Fibroblast of skin of abdomen (primary cell): ENCODE measurements around the gene METTL18.

Experiments
- DNase-seq: peaks from one replicate; pipeline ENCODE4 v3.0.0-alpha.2; 2013

Gene METTL18

DNA sequence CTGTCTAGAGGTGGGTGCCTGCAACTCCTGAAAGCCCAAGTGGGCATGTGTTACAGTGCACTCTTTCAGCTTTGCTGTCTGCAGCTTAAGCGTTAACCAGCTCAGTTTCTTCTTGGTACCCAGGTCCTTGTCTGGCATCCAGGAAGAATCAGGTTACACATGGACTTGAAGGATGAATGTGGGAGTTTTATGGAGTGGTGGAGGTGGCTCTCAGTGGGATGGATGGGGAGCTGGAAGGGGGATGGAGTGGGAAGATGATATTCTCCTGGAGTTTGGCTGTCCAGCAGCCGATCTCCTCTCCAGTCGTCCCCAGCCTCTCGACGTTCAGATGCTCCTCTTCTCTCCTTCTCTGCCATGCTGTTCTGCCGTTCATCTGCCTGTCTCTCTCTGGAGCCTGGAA, 9.4 kb downstream of the METTL18 start:
- no peak for DNase-seq

DNA sequence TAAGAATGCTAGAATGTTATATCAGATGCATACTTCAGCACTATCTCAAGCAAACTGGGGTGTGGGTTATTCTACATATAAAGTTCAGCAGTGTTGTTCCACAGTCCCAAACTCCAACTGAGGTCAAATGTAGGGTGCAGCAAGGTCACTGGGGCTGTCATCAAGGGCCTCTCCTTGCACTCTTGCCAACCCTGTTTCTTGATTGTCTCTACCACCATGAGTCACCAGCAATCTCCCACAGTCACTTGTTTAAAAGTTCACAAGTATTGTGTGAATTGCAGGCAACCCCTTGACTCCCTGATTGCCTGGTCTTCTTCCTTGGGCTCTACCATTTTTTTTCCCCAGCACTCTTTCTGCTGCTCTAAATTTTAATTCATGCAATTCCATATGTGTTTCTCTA, 10.6 kb downstream of the METTL18 start:
- DNase-seq, result no peak

DNA sequence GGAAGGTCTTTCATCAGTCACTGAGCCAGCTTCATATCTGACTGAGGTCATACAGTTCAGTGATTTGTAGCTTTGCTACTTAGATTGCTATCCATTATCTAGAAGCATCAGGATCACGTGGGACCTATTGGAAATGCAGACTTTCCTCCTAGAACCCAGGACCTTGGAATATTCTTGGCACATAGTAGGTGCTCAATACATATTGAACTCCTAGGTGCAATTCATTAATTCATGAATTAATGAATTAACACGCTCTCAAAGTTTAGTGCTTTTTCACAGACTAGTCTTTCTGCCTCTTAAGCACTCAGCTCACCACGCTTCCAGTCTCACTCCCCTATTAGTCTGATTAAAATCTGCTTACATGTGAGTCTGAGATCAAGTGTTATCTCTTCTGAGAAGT, 12.1 kb downstream of the METTL18 start:
- no peak for DNase-seq

DNA sequence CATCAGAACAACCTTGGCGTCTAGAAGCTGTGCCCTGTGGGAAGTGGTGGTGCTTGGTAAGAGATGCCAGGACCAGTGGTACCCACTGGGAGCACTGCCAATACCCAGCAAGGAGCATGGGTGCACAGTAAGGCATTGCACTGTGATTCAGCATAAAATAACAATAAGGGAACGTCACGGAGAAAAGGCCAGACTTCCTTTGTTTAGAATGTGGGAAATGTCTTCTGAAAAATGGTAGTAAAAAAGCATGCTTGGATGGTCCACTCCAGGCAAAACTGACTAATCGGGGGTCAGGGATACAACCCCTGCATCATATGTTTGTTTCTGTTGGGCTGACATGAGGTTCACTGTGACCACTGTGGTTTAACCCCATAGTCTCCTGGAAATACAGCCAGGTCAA, 14.7 kb downstream of the METTL18 start:
- no peak for DNase-seq

DNA sequence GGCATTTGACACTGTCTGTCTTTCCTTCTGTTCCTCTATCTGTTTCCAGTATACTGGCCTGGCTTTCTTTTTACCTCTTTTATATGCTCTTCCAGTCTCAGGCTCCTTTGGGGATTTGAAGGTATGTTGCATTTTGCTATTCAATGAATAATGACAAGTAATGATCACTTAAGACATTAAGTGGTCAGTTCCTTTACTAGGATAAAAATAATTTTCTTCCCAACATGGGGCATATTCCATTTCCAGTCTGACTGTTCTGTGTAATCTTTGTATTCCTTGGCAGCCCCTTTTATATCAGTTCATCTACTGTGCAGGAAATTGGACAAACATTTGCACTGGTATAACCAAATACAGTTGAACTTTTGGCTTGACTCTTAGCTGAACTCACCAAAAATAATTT, 15.6 kb downstream of the METTL18 start:
- no peak for DNase-seq

DNA sequence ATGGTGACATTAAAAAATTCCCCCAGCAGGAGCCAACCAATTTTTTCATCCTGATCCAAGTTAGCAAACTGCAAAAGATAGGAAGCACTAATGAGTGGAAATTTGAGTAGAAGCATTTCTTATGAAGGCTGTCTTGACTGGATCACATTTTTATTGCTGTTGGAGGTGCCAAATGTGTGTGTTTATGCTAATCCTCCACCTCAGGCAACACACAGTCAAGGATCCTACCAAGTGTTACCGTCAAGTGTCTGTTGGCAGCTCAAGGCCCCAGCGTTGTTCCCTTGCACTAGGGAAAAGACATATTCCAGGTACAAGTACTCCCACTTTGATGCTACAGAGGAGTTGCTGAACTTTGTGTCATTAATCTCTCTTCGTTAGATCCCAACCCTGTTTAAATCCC, 18.3 kb downstream of the METTL18 start:
- no peak for DNase-seq

DNA sequence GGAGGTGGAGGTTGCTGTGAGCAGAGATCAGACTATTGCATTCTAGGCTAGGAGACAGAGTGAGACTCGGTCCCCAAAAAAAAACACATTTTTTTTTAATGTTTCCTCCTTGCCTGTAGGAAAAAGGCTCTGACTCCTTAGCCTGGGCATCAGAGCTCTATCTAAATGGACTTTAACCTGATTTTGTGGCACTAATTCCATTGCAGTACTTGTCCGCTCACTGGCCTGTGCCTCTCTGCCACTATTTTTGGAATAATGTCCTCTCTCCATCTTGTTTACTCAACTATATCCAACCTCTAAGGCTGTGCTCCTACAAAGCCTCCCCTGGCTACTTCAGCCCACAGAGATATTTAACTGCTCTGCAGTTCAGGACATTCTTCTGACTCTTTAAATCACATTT, 26.5 kb downstream of the METTL18 start:
- no peak for DNase-seq

DNA sequence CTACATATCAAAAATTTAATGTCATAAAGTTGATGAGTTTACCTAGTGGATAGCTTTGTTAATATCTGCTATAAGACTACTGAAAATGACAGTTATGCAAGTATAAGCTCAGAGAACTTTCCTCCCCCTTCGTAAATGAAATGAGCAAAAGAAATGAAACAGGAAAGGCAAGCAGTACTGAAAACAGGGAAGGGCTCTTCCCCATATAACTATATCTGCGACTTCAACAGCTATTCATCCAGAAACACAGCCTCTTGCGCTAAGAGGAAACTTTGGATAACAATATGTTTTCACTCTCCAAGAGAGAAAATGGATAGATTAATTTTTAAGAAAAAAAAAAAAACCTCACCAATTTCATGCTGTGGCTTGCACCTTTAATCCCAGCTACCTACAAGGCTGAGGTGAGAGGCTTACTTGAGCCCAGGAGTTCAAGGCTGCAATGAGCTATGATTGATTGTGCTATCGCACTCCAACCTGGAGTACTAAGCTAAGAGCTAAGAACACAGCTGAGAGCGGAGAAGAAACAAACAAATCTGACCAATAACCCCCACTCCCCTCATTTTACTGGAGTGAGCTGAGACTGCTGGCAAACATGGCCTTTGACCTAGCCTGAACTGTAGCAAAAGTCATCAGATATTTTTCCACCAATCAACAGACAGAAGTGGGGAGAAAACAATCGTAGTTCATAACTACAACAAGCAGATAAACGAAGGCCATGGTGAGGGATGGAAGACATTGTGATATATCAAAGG, 29.0 kb downstream of the METTL18 start:
- DNase-seq, result no peak

DNA sequence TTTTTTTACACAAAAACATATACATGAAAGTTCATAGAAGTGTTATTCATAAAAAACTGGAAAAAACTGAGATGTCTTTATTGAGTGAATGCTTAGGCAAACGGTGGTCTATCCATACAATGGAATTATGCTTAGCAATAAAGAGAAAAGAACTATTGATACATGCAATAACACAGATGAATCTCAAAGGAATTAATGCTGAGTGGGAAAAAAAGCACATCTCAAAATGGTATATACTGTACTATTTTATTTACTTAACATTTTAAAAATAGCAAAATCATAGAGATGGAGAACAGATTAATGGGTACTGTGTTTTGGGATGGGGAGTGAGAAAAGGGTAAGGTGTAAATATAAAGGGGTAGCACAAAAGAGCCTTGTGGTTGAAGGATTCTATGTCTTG, 29.8 kb downstream of the METTL18 start:
- DNase-seq, result no peak

DNA sequence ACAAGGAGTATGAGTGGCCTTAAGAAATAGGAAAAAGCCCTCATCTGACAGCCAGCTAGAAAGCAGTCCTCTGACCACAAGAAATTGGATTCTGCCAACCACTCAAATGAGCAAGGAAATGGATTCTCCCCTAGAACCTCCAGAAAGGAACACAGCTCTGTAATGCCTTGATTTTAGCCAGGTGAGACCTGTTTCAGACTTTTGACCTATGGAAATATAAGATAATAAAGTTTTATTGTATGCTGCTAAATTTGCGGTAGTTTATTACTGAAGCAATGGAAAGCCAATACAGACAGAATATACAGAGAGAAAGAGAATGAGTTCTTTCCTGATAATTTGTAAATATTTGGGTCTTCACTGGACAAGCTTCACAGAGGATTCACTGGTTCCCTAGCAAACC, 32.0 kb downstream of the METTL18 start:
- DNase-seq, result no peak

DNA sequence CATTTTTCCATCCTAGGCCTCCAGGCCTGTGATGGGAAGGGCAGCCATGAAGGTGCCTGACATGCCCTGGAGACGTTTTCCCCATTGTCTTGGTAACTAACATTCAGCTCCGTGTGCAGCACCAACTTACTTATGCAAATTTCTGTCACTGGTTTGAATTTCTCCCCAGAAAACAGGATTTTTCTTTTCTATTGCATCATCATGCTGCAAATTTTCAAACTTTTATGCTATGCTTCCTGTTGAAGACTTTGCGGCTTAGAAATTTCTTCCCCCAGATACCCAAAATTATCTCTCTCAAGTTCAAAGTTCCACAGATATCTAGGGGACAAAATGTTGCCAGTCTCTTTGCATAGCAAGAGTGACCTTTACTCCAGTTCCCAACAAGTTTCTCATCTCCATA, 35.7 kb downstream of the METTL18 start:
- no peak for DNase-seq

DNA sequence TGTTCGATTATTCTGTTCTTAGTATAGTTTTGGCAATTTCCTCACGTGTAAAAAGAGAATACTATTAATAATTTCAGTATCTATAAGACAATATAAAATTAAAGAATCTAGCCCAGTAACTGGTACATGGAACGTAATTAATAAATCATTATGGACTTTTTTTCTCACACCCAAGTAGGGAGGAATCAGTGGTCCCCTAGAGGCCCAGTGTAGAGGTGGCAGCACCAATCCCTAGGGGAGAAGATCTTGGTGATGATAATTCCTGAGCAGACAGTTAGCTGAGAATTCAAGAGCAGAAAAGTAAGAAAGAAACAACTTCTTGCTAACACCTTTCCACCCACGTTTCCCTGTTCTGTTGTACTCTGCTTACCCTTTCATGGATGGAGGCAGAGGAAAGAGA, 41.2 kb downstream of the METTL18 start:
- no peak for DNase-seq

DNA sequence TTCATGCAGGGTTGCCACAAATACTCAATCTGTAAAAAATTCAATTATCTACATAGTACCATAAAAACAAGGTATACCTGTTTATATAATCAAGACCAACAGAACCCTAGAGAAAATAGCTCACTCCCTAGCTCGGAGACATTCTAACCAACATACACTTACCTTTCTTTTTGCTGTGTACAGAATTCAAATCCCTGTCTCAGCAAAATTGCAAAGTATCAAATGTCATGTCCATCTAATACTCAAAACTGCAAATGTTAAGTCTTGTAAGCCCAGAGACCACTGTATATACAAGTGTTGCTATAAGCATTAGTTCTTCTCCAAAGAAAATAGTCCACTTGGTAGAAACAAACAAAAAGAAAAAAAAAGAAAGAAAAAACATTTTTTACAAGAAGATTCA, 44.7 kb downstream of the METTL18 start:
- DNase-seq, result no peak

DNA sequence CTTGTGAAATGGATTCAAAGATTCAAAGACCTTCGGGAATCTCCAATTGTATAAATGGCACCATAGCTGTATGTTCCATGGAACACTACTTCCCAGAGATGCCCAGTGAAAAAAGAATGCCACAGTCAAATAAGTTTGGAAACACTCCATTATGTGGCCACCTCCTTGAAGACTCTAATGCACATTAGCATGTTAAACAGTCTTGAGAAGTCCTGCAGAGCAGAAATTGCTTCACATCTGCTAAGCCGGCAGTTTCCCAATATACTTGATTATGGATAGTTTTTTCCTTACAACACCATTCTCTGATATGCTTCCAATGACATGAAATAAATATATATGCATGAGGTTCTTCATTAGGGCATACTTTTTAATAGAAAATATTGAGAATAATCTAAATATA, 48.2 kb downstream of the METTL18 start:
- no peak for DNase-seq

DNA sequence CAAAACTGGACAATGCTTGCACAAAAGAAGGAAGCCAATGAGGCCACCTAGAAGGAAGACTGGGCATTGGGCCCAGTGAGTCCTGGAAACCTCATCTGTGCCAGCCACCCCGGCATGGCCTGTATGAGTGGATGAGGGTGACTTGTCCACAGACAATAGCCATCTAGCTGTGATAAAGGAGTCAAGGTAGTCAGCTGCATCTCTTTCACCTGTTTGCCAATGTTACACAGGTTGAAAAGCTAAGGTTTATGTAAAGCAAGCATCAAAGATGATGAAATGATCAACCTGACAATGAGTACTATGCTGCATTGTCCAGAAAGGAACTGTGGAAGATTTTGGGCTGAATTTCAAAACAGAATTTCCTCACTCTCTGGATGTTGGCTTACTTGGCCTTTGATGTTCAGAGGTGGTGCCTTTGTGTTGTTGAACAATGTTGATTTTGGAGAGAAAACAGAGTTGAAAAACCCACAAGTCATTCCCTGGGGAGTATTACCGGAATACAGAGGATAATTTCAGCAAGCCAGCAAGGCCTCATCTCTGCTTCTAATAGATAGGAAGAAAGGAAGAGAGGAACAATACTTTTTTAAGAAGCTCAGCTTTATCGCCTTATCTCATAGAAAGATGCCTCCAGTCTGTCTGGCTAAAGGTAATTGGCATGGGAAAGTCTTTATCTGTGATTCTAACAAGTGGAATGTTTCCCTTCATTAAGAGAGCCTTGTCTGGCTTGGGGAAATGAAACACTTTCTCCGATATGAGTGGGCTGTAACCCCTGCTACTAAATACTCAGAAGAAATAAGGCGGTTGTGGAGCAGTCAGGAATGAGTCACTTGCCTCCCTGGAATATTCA, 49.5 kb downstream of the METTL18 start:
- DNase-seq, result peak; percentile 13
